HG03439 (cell line): ENCODE results near the gene TBC1D5.
"Not testable (repeated sequence)": the region's sequence is repeated elsewhere in the genome, so short reads cannot be mapped to it uniquely, and the experiment has no call there.

Source experiments
- ATAC-seq: cut with Tn5 transposase; IDR thresholded peaks from one replicate; pipeline ENCODE4 v1.9.1; 2021; ENCODE audit warnings: mild to moderate bottlenecking, moderate library complexity; ENCODE audit not compliant: unreplicated experiment

Gene TBC1D5

GRCh38 chr3:17494117-17494809 lies 248.2 kb downstream of the TBC1D5 start:
- no peak for ATAC-seq

GRCh38 chr3:17491601-17492000 lies 250.8 kb downstream of the TBC1D5 start:
- no peak for ATAC-seq

GRCh38 chr3:17491190-17491589 lies 251.2 kb downstream of the TBC1D5 start:
- ATAC-seq = not testable (repeated sequence)

- no peak for ATAC-seq
Measured at GRCh38 chr3:17489139-17489538, 253.3 kb downstream of the TBC1D5 start.

- no peak for ATAC-seq
Measured at GRCh38 chr3:17481116-17481515, 261.3 kb downstream of the TBC1D5 start.

DNA sequence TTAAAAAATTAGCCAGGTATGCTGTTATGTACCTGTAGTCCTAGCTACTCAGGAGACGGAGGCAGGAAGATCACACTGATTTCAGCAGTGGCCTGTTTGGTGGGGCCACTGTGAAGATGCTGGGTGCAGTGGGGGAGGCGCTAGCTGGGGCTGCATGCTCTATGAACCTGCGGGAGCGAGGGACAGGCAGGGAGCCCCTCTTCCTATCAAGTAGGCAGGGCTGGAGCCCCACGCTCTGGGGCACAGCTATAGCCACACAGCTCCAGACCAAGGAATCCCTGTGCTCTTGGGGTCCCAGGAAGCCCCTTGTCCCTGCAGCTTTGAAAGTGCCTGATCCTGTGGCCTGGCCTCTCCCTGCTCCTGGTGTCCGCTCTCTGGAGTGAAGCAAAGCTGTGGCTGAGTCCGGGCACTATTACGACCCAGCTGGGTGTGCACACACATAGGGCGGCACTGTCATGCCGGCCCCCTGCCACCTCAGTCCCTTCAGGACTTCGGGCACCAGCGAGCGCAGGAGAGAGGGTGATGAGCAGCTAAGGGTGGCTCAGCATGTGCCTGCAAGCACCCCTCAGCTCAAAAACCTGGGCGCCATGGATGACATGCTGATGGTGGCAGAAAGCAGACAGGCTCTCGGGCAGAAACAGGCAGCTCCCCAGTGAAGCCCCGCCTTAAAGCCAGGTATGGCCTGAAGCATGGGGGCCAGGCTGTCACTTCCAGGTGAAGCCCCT lies 262.6 kb downstream of the TBC1D5 start:
- no peak for ATAC-seq

DNA sequence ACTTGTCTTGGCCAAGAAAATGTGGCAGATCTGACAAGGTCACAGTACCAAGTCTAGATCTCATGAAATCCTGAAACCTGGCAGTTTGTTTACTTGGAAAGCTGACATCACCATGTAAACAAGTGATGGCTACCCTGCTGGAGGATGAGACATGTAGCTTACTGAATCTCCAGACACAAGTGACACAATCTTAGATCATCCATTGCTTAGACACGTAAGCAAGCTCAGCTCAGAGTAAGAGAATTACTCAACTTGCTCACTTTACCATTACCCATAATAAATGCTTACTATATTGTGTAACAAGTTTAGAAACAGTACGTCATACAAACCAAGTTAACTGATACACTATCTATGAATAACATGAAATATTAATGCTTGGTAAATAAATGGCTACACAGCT lies 263.8 kb downstream of the TBC1D5 start:
- ATAC-seq = no peak

DNA sequence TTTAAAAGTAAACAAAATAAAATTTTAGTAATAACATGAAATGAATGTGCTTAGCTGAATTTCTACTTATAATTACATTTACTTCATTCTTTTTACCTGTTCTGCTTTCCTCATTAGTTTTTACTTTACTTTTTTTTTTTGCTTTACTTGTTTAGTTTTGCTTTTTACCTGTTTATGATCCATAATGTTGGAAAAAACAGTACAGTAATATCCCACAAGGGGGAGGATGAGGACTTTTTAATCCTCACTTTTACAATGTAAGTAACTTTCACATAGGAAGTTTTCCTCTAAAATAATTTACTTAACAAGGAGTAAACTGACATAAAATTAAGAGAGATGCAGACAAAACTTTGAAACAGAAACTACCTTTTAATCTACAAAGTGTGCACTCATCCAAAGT lies 268.7 kb downstream of the TBC1D5 start:
- ATAC-seq = no peak

GRCh38 chr3:17469954-17470353 lies 272.5 kb downstream of the TBC1D5 start:
- ATAC-seq = no peak

GRCh38 chr3:17469520-17469919 lies 272.9 kb downstream of the TBC1D5 start:
- ATAC-seq = no peak

GRCh38 chr3:17466028-17466427 lies 276.4 kb downstream of the TBC1D5 start:
- no peak for ATAC-seq

DNA sequence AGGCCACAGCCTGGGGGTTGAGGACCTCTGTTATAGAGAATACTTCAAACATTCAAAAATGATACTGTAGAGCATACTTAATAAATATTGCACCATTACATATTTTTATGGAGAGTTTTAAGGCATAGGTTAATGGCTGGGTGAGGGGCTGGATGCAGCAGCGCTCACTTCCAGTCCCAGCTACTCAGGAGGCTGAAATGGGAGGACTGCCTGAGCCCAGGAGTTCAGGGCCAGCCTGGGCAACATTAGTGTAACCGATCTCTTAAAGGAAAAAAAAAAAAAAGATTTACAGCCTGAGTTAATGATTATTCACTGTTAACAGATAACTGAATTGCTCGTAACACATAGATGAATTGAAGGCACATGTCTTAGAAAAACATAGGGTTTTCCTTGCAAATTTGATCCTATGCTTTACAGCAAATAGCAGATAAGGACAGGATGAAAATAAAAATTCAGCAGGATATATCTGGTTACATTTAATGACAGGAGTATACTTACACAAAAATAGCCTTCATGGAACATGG lies 282.9 kb downstream of the TBC1D5 start:
- no peak for ATAC-seq

DNA sequence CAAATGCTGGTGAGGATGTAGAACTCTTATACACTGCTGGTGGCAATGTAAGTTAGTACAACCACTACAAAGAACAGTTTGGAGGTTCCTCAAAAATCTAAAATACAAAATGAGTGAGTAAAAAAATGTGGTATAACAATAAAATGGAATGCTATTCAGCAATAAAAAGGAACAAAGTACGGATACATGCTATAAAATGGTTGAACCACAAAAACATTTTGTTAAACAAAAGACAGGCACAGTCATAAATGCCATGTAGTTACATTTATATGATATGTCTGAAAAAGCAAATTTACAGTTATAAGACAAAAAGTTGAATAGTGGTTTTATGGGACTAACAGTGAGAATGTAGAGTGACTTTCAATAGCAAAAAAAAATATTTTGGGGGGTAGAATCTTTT lies 285.8 kb downstream of the TBC1D5 start:
- ATAC-seq = no peak

GRCh38 chr3:17456046-17456445 lies 286.4 kb downstream of the TBC1D5 start:
- no peak for ATAC-seq

DNA sequence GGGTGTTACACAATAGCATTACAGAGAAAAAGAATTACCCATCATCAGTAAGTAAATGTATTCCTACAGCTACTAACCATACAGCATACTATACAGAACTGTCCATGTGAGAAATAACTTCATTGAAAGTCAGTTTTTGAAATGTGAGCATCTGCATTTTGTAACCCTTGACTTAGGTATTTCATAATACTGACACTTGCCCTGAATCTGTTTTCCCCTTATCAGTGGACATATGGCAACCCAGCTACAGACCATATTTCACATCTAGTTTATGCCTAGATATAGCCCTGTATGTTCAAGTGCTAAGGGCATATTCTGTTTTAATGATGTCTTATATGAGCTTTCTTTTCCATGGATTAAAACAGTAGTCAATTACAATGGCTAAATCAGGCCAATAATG lies 297.6 kb downstream of the TBC1D5 start:
- ATAC-seq = no peak

- ATAC-seq = no peak
Measured at GRCh38 chr3:17443142-17443541, 299.3 kb downstream of the TBC1D5 start.

DNA sequence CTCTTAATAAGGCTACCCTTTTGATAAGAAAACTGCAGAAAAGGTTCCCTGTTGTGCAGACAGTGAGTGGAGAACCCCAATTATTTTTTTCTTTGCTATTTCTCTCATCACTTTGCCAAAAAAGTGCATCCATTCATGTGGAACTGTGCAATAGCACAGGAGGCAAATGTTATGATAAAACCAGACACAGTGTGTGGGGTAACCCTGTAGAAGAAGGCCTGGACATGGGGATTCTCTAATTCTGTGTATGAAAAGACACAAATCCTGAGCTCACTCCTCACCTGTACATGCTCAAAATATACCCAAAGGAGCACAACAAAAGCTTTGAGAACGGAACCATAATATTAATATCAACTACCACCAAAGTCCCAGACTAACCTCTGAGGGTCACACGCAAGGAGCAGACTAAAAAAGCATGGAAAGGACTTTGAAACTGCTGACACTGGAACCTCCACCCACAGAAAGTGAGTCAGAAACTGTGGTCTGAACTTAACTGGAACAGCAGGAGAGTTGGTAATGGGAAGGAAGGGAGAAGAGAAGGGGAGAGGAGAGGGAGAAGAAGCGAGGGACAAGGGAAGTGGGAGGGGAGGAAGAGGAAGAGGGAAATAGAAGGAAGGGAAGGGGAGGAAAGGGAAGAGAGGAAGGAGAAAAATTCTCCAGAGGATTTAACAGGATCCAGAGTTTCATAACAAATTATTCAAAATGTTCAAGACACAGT lies 299.9 kb downstream of the TBC1D5 start:
- ATAC-seq = no peak

DNA sequence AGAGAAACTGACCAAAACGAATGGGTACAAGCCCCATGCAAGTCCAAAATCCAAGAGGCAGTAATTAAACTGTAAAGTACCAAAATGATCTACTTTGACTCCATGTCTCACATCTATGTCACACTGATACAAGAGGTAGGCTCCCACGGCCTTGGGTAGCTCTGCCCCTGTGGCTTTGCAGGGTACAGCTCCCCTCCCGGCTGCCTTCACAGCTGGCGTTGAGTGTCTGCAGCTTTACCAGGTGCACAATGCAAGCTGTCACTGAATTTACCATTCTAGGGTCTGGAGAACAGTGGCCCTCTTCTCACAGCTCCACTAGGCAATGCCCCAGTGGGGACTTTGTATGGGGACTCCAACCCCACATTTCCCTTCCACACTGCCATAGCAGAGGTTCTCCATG lies 308.6 kb downstream of the TBC1D5 start:
- no peak for ATAC-seq

- no peak for ATAC-seq
Measured at GRCh38 chr3:17432236-17432635, 310.2 kb downstream of the TBC1D5 start.

- no peak for ATAC-seq
Measured at GRCh38 chr3:17431484-17432045, 310.9 kb downstream of the TBC1D5 start.

DNA sequence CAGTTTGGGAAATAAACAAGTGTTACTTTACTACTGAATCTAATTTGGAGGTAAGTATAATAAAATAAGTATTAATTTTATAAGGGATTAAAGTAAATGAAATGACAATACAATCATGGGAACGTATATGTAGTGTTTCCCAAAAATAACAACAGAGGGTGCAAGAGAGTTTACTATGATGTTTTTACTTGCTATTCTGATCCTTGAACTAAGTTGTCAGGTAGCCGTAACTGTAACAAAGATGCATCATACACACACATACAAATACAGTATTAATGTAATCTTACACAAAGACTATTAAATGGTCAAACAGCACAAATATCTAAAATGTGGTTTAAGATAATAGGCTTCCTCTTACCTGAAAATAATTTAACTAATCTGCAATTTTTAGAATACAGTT lies 311.4 kb downstream of the TBC1D5 start:
- ATAC-seq = no peak
